ENCODE measurements around the gene HCAR2. TPM values are rescaled to one million over a fixed set of nuclear protein-coding genes. Genes with fewer than 3 reads are reported as not detected.

HCAR2 gene
- total RNA-seq, 1 experiment from 2014 or later: not detected

DNA sequence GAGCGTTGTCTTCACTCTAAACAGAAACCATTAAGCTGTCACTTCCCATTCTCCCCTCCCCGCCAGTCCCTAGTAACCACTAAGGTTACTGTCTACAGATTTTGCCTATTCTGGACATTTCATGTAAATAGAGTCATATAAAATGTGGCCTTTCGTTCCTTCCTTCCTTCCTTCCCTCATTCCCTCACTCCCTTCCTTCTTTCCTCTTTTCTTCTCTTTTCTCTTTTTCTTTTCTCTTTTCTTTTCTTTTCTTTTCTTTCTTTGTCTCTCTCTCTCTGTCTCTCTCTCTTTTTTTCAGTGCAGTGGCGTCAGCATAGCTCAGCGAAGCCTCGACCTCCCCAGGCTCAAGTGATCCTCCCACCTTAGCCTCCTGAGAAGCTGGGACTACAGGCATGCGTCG, 37.8 kb downstream of the HCAR2 start:
- Mint-ChIP-seq H3K4me3 (ENCODE audit: low read depth, unreplicated experiment) (no peak overlapping the region), H3K27me3 (ENCODE audit: unreplicated experiment) (no peaks in the 10 kb centered on the region), H3K36me3 (ENCODE audit: insufficient read depth, unreplicated experiment) (no peaks in the 10 kb centered on the region), H3K9me3 (ENCODE audit: low read depth, unreplicated experiment) (no peaks in the 10 kb centered on the region), H3K27ac (ENCODE audit: unreplicated experiment) (no peak overlapping the region), H3K4me1 (ENCODE audit: low read depth, unreplicated experiment) (peaks cover 9% of the 10 kb centered on the region)
- TF ChIP-seq, protein P1, sequence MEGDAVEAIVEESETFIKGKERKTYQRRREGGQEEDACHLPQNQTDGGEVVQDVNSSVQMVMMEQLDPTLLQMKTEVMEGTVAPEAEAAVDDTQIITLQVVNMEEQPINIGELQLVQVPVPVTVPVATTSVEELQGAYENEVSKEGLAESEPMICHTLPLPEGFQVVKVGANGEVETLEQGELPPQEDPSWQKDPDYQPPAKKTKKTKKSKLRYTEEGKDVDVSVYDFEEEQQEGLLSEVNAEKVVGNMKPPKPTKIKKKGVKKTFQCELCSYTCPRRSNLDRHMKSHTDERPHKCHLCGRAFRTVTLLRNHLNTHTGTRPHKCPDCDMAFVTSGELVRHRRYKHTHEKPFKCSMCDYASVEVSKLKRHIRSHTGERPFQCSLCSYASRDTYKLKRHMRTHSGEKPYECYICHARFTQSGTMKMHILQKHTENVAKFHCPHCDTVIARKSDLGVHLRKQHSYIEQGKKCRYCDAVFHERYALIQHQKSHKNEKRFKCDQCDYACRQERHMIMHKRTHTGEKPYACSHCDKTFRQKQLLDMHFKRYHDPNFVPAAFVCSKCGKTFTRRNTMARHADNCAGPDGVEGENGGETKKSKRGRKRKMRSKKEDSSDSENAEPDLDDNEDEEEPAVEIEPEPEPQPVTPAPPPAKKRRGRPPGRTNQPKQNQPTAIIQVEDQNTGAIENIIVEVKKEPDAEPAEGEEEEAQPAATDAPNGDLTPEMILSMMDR (IDR thresholded peaks at IDR 0.05; ENCODE audit: unreplicated experiment): no peak
- CTCF ChIA-PET: interaction anchor here (0.7 kb wide), 1 partner anchor 22 kb away, joined by 5 read pairs; no protein-coding TSS in a partner anchor
- no TSS peak for BruUV-seq (replicated peaks)
- DNase-seq: no peak
- intact Hi-C loops (cut with micrococcal nuclease; ENCODE audit: unreplicated experiment): no loop called here

DNA sequence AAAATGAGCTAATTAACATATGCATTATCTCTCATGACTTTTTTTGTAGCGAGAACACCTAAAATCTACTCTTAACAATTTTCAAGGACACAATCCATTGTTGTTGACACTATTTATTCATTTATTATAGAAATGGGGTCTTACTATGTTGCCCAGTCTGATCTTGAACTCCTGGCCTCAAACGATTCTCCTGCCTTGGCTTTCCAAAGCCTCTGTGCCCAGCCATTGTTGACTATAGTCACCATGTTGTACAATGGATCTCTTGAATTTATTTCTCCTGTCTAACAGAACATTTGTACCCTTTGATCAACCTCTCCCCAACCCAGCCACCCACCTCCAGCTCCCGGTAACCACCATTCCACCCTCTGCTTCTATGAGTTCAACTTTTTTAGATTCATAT, 41.2 kb downstream of the HCAR2 start:
- H3K27ac Mint-ChIP-seq (ENCODE audit: unreplicated experiment): no peak overlapping the region
- no peaks in the 10 kb centered on the region for H3K9me3 Mint-ChIP-seq (ENCODE audit: low read depth, unreplicated experiment)
- TF ChIP-seq, protein P1 (IDR thresholded peaks at IDR 0.05; ENCODE audit: unreplicated experiment): no peak
- no peaks in the 10 kb centered on the region for H3K4me1 Mint-ChIP-seq (ENCODE audit: low read depth, unreplicated experiment)
- no peak for DNase-seq
- no peaks in the 10 kb centered on the region for H3K27me3 Mint-ChIP-seq (ENCODE audit: unreplicated experiment)
- H3K4me3 Mint-ChIP-seq (ENCODE audit: low read depth, unreplicated experiment): no peak overlapping the region
- CTCF ChIA-PET: no interaction called here
- intact Hi-C loops (cut with micrococcal nuclease; ENCODE audit: unreplicated experiment): no loop called here
- no peaks in the 10 kb centered on the region for H3K36me3 Mint-ChIP-seq (ENCODE audit: insufficient read depth, unreplicated experiment)
- no TSS peak for BruUV-seq (replicated peaks)

DNA sequence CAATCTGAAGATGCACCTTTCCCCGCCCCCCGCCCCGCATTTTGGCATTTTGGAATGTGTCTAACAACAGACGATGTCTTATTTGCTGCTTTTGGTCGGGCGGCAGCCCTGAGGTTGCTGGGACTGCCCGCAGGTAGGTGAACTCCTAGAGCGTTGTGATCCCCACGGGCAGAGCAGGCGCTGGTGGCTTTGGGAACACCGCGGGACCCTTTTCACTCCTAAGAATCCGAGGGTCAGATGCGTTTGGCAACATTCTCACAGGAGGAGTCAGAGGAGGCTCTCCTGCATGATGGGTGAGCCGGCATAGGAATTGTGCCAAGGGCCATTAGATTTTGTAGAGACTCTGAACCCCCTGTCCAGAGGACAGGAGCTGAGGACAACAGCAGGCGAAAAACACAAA, 41.9 kb downstream of the HCAR2 start:
- H3K36me3 Mint-ChIP-seq (ENCODE audit: insufficient read depth, unreplicated experiment): no peaks in the 10 kb centered on the region
- no peak overlapping the region for H3K4me3 Mint-ChIP-seq (ENCODE audit: low read depth, unreplicated experiment)
- H3K27me3 Mint-ChIP-seq (ENCODE audit: unreplicated experiment): no peaks in the 10 kb centered on the region
- H3K27ac Mint-ChIP-seq (ENCODE audit: unreplicated experiment): no peak overlapping the region
- no peak for DNase-seq
- intact Hi-C loops (cut with micrococcal nuclease; ENCODE audit: unreplicated experiment): no loop called here
- H3K4me1 Mint-ChIP-seq (ENCODE audit: low read depth, unreplicated experiment): no peaks in the 10 kb centered on the region
- no TSS peak for BruUV-seq (replicated peaks)
- TF ChIP-seq, protein P1 (IDR thresholded peaks at IDR 0.05; ENCODE audit: unreplicated experiment): no peak
- CTCF ChIA-PET: interaction anchor here (0.6 to 1.1 kb wide), 2 partner anchors 8 to 24 kb away, joined by 3 to 5 read pairs; no protein-coding TSS in a partner anchor
- no peaks in the 10 kb centered on the region for H3K9me3 Mint-ChIP-seq (ENCODE audit: low read depth, unreplicated experiment)

DNA sequence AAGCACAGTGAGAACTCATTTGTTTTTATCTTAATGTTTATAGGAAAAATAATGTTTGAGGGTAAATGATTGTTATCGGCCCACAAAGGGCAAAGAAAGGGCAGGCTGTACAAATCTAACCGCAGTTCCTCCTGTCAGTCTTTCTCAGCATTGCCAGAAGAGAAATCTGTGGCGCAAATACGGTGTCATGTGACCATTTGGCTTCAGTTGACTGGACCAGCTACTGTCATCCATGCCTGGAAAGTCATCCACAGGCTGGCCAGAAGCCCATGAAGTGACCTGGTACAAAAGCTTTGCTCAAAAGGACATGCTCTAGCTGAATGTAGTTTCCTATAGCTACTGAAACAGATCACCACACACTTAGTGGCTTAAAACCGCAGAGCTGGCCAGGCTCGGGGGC, 43.6 kb downstream of the HCAR2 start:
- TF ChIP-seq, protein P1 (IDR thresholded peaks at IDR 0.05; ENCODE audit: unreplicated experiment): no peak
- Mint-ChIP-seq H3K4me3 (ENCODE audit: low read depth, unreplicated experiment) (no peak overlapping the region), H3K9me3 (ENCODE audit: low read depth, unreplicated experiment) (no peaks in the 10 kb centered on the region), H3K36me3 (ENCODE audit: insufficient read depth, unreplicated experiment) (no peaks in the 10 kb centered on the region), H3K27me3 (ENCODE audit: unreplicated experiment) (no peaks in the 10 kb centered on the region), H3K27ac (ENCODE audit: unreplicated experiment) (no peak overlapping the region), H3K4me1 (ENCODE audit: low read depth, unreplicated experiment) (no peaks in the 10 kb centered on the region)
- CTCF ChIA-PET: interaction anchor here (1.1 kb wide), 1 partner anchor 8 kb away, joined by 3 read pairs; no protein-coding TSS in a partner anchor
- no TSS peak for BruUV-seq (replicated peaks)
- intact Hi-C loops (cut with micrococcal nuclease; ENCODE audit: unreplicated experiment): no loop called here
- DNase-seq: no peak

Data from Calu3 (cell line).